ENCODE results near the gene COL5A1.

COL5A1 gene

GRCh38 chr9:134691695-134692572, 50.3 kb downstream of the COL5A1 start:
- H3K27me3 ChIP-seq (ENCODE audit: insufficient read depth, poor library complexity, severe bottlenecking) = peaks cover 2% of the 10 kb centered on the region
- TF ChIP-seq GABPA (IDR thresholded peaks at IDR 0.05; ENCODE audit: low read depth) = no peak
- no peak for TF ChIP-seq REST (IDR thresholded peaks at IDR 0.05; ENCODE audit: insufficient replicate concordance, low read depth)
- no peak for TF ChIP-seq POLR2AphosphoS5 (IDR thresholded peaks at IDR 0.05; ENCODE audit: low read depth)
- no peak for TF ChIP-seq SPI1 (IDR thresholded peaks at IDR 0.05; ENCODE audit: borderline replicate concordance, low read depth)
- TF ChIP-seq, protein P1, sequence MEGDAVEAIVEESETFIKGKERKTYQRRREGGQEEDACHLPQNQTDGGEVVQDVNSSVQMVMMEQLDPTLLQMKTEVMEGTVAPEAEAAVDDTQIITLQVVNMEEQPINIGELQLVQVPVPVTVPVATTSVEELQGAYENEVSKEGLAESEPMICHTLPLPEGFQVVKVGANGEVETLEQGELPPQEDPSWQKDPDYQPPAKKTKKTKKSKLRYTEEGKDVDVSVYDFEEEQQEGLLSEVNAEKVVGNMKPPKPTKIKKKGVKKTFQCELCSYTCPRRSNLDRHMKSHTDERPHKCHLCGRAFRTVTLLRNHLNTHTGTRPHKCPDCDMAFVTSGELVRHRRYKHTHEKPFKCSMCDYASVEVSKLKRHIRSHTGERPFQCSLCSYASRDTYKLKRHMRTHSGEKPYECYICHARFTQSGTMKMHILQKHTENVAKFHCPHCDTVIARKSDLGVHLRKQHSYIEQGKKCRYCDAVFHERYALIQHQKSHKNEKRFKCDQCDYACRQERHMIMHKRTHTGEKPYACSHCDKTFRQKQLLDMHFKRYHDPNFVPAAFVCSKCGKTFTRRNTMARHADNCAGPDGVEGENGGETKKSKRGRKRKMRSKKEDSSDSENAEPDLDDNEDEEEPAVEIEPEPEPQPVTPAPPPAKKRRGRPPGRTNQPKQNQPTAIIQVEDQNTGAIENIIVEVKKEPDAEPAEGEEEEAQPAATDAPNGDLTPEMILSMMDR (IDR thresholded peaks at IDR 0.05; ENCODE audit: insufficient read depth, low read length) = no peak
- no peak overlapping the region for H3K4me3 ChIP-seq (replicated peaks; ENCODE audit: insufficient read depth, low read length)
- no peak for DNase-seq (ENCODE audit: low read depth in 1 of 2, low spot score in 1 of 2)
- H3K27ac ChIP-seq (replicated peaks) = no peak overlapping the region

DNA sequence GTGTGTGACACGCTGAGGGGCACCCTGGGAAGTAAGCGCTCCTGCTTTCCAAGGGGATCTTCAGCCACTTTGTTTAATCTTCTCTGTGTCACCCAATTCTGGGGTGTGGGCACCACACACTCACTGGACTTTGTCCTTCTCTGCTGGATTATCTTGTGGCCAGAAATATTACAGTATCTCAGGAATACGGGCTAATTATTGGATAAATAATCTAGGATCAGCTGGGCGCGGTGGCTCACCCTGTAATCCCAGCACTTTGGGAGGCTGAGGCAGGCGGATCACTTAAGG, 50.9 kb downstream of the COL5A1 start:
- TF ChIP-seq POLR2AphosphoS5 (IDR thresholded peaks at IDR 0.05; ENCODE audit: low read depth) = no peak
- TF ChIP-seq REST (IDR thresholded peaks at IDR 0.05; ENCODE audit: insufficient replicate concordance, low read depth) = no peak
- TF ChIP-seq SPI1 (IDR thresholded peaks at IDR 0.05; ENCODE audit: borderline replicate concordance, low read depth) = no peak
- TF ChIP-seq GABPA (IDR thresholded peaks at IDR 0.05; ENCODE audit: low read depth) = no peak
- TF ChIP-seq, protein P1 (IDR thresholded peaks at IDR 0.05; ENCODE audit: insufficient read depth, low read length) = no peak
- Histone ChIP-seq H3K27me3 (ENCODE audit: insufficient read depth, poor library complexity, severe bottlenecking) (peaks cover 2% of the 10 kb centered on the region), H3K27ac (replicated peaks) (no peak overlapping the region), H3K4me3 (replicated peaks; ENCODE audit: insufficient read depth, low read length) (no peak overlapping the region)
- no peak for DNase-seq (ENCODE audit: low read depth in 1 of 2, low spot score in 1 of 2)

- Histone ChIP-seq H3K27me3 (ENCODE audit: insufficient read depth, poor library complexity, severe bottlenecking) (peaks cover 2% of the 10 kb centered on the region), H3K27ac (replicated peaks) (no peak overlapping the region), H3K4me3 (replicated peaks; ENCODE audit: insufficient read depth, low read length) (no peak overlapping the region)
- no peak for DNase-seq (ENCODE audit: low read depth in 1 of 2, low spot score in 1 of 2)
- no peak for TF ChIP-seq GABPA (IDR thresholded peaks at IDR 0.05; ENCODE audit: low read depth)
- no peak for TF ChIP-seq SPI1 (IDR thresholded peaks at IDR 0.05; ENCODE audit: borderline replicate concordance, low read depth)
- TF ChIP-seq, protein P1 (IDR thresholded peaks at IDR 0.05; ENCODE audit: insufficient read depth, low read length) = no peak
- TF ChIP-seq REST (IDR thresholded peaks at IDR 0.05; ENCODE audit: insufficient replicate concordance, low read depth) = no peak
- no peak for TF ChIP-seq POLR2AphosphoS5 (IDR thresholded peaks at IDR 0.05; ENCODE audit: low read depth)
These were observed 51.4 kb downstream of the COL5A1 start for GRCh38 chr9:134693011-134693410.

All from HL-60 (cell line).